DND-41 (cell line): ENCODE results near the gene PDE4D.

ENCODE experiments used
- EZH2 ChIP-seq: IDR thresholded peaks from 3 replicates; pipeline ENCODE4 v1.6.1; 2012; ENCODE audit warnings: borderline replicate concordance, low read depth, mild to moderate bottlenecking, moderate library complexity, low read length, inconsistent platforms; ENCODE audit not compliant: severe bottlenecking
- TF ChIP-seq, protein P1 (sequence below): IDR thresholded peaks from 2 replicates; pipeline ENCODE4 v1.5.1; 2012; ENCODE audit warnings: borderline replicate concordance, low read length, moderate library complexity, mild to moderate bottlenecking; ENCODE audit not compliant: poor library complexity, severe bottlenecking; ENCODE audit errors: extremely low read depth

DNA sequence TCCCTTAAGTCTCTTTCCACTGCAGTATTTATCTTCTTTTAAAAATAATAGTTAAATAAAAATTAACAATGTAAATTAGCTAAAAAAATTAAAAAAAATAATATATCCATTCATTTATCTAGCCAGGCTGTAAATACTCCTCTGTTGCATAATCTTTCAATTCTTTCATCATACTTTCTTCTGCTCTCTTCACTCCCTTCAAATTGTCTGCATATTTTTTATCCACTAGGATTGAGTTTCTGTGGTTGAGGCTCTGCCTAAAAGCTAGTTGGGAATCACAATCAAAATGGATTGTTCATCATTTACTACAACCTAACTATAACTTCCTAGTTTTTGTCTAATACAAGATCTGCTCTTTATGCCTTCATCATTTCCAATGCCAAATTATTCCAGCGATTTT, 182.2 kb downstream of the PDE4D start:
- TF ChIP-seq, protein P1, sequence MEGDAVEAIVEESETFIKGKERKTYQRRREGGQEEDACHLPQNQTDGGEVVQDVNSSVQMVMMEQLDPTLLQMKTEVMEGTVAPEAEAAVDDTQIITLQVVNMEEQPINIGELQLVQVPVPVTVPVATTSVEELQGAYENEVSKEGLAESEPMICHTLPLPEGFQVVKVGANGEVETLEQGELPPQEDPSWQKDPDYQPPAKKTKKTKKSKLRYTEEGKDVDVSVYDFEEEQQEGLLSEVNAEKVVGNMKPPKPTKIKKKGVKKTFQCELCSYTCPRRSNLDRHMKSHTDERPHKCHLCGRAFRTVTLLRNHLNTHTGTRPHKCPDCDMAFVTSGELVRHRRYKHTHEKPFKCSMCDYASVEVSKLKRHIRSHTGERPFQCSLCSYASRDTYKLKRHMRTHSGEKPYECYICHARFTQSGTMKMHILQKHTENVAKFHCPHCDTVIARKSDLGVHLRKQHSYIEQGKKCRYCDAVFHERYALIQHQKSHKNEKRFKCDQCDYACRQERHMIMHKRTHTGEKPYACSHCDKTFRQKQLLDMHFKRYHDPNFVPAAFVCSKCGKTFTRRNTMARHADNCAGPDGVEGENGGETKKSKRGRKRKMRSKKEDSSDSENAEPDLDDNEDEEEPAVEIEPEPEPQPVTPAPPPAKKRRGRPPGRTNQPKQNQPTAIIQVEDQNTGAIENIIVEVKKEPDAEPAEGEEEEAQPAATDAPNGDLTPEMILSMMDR, result no peak
- no peak for TF ChIP-seq EZH2
